HG03558 (cell line): ENCODE results near the gene CLRN1.

Experiments
- ATAC-seq: cut with Tn5 transposase; IDR thresholded peaks from one replicate; pipeline ENCODE4 v1.9.1; 2021; ENCODE audit warnings: moderate number of reproducible peaks; ENCODE audit not compliant: unreplicated experiment; ENCODE audit errors: extremely low read depth

CLRN1 gene

GRCh38 chr3:150925751-150926201 lies 46.8 kb downstream of the CLRN1 start:
- ATAC-seq, result no peak

GRCh38 chr3:150922611-150923010 lies 49.9 kb downstream of the CLRN1 start:
- ATAC-seq, result no peak

GRCh38 chr3:150921209-150921608 lies 51.3 kb downstream of the CLRN1 start:
- ATAC-seq, result no peak

- ATAC-seq, result no peak
Measured at GRCh38 chr3:150920236-150920635, 52.3 kb downstream of the CLRN1 start.

- no peak for ATAC-seq
Measured at GRCh38 chr3:150917951-150918350, 54.6 kb downstream of the CLRN1 start.

- no peak for ATAC-seq
Measured at GRCh38 chr3:150913133-150913922, 59.2 kb downstream of the CLRN1 start.

GRCh38 chr3:150912501-150912900 lies 60.0 kb downstream of the CLRN1 start:
- no peak for ATAC-seq

GRCh38 chr3:150911771-150912170 lies 60.8 kb downstream of the CLRN1 start:
- ATAC-seq, result no peak

- ATAC-seq, result no peak
Measured at GRCh38 chr3:150906461-150906860, 66.1 kb downstream of the CLRN1 start.

- no peak for ATAC-seq
Measured at GRCh38 chr3:150905746-150906145, 66.8 kb downstream of the CLRN1 start.

- no peak for ATAC-seq
Measured at GRCh38 chr3:150905339-150905738, 67.2 kb downstream of the CLRN1 start, which contains the start of gene MINDY4B. Gene MINDY4B, minus strand, starts transcription at chr3:150905439. Its CDS starts 0 bp downstream, at chr3:150905439.

GRCh38 chr3:150902988-150903387 lies 69.5 kb downstream of the CLRN1 start:
- no peak for ATAC-seq

GRCh38 chr3:150901793-150902192 lies 70.7 kb downstream of the CLRN1 start:
- ATAC-seq, result no peak

GRCh38 chr3:150899141-150899540 lies 73.4 kb downstream of the CLRN1 start:
- ATAC-seq, result no peak

GRCh38 chr3:150898046-150898754 lies 74.3 kb downstream of the CLRN1 start:
- ATAC-seq, result no peak

GRCh38 chr3:150897592-150897991 lies 74.9 kb downstream of the CLRN1 start:
- no peak for ATAC-seq

GRCh38 chr3:150890831-150891230 lies 81.7 kb downstream of the CLRN1 start:
- ATAC-seq, result no peak

- ATAC-seq, result no peak
Measured at GRCh38 chr3:150890295-150890694, 82.2 kb downstream of the CLRN1 start.

- ATAC-seq, result no peak
Measured at GRCh38 chr3:150889106-150889505, 83.4 kb downstream of the CLRN1 start.

GRCh38 chr3:150887031-150887430 lies 85.5 kb downstream of the CLRN1 start:
- ATAC-seq, result no peak

GRCh38 chr3:150885535-150885934 lies 87.0 kb downstream of the CLRN1 start:
- ATAC-seq, result no peak
